ENCODE measurements around the gene PAQR5.

PAQR5 gene

GRCh38 chr15:69415381-69415780 is 116.7 kb downstream of the PAQR5 start:
- peak; percentile 12 for DNase-seq (ENCODE audit: low read depth)
- H3K4me3 ChIP-seq (ENCODE audit: low read depth, low read length), result peak overlapping the region; percentile 85
- TF ChIP-seq CTCF (IDR thresholded peaks at IDR 0.05; ENCODE audit: low read depth, low read length) (no peak), MYC (IDR thresholded peaks at IDR 0.05; ENCODE audit: low read depth, low read length) (no peak), MAX (IDR thresholded peaks at IDR 0.05; ENCODE audit: low read depth, low read length) (0 out of 2 replicates have a peak, but pooled peaks have one; percentile 13), POLR2A (IDR thresholded peaks at IDR 0.05; ENCODE audit: extremely low read depth, insufficient read length) (no peak)

DNA sequence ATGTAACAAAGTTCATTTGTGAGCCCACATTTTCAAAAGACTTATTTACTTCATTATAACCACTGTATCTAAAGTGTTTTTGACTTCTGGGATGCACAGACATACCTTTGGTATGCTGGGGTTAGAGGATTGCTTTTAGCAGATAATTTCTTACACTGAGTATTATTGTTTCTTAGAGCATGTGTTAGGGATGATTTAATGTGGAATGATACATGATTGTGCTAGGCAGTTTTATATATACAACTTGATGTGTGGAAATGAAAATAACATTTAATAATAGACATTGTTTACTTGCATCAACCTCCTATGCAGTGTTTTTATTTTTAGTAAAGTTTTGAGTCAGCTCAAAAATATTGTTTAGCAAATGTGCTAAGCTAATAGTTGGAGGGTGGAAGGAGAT is 118.9 kb downstream of the PAQR5 start:
- DNase-seq (ENCODE audit: low read depth), result no peak
- H3K4me3 ChIP-seq (ENCODE audit: low read depth, low read length), result no peak overlapping the region
- TF ChIP-seq MYC (IDR thresholded peaks at IDR 0.05; ENCODE audit: low read depth, low read length) (no peak), CTCF (IDR thresholded peaks at IDR 0.05; ENCODE audit: low read depth, low read length) (no peak), MAX (IDR thresholded peaks at IDR 0.05; ENCODE audit: low read depth, low read length) (no peak), POLR2A (IDR thresholded peaks at IDR 0.05; ENCODE audit: extremely low read depth, insufficient read length) (no peak)

GRCh38 chr15:69421498-69421897 is 122.8 kb downstream of the PAQR5 start:
- H3K4me3 ChIP-seq (ENCODE audit: low read depth, low read length), result no peak overlapping the region
- no peak for TF ChIP-seq MYC (IDR thresholded peaks at IDR 0.05; ENCODE audit: low read depth, low read length)
- no peak for TF ChIP-seq POLR2A (IDR thresholded peaks at IDR 0.05; ENCODE audit: extremely low read depth, insufficient read length)
- no peak for TF ChIP-seq CTCF (IDR thresholded peaks at IDR 0.05; ENCODE audit: low read depth, low read length)
- TF ChIP-seq MAX (IDR thresholded peaks at IDR 0.05; ENCODE audit: low read depth, low read length), result no peak
- no peak for DNase-seq (ENCODE audit: low read depth)

DNA sequence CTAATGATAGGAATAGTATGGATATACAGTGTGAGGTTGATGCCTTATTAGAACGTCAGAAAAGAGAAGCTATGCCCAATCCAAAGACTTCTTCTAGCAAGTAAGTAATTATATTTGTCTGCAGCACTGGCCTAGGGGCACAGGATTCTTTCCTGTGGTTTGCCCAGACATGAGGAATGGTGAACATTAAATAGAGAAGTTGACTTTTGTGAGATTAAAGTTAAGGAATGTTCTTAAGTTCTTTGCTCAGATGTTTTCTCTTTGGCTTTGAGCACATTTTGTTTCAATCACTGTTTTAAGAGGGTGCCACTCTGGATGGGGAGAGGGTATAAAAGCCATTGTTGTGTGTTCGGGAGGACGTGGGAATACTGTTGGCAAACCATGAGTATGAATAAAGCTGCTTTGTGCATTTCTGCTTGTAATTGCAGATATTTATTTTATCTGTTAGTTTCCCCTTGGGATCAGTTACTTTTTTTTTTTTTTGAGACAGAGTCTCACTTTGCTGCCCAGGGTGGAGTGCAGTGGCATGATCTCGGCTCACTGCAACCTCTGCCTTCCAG is 123.7 kb downstream of the PAQR5 start:
- no peak for DNase-seq (ENCODE audit: low read depth)
- TF ChIP-seq MAX (IDR thresholded peaks at IDR 0.05; ENCODE audit: low read depth, low read length) (no peak), CTCF (IDR thresholded peaks at IDR 0.05; ENCODE audit: low read depth, low read length) (no peak), POLR2A (IDR thresholded peaks at IDR 0.05; ENCODE audit: extremely low read depth, insufficient read length) (no peak), MYC (IDR thresholded peaks at IDR 0.05; ENCODE audit: low read depth, low read length) (no peak)
- no peak overlapping the region for H3K4me3 ChIP-seq (ENCODE audit: low read depth, low read length)

- no peak for TF ChIP-seq MYC (IDR thresholded peaks at IDR 0.05; ENCODE audit: low read depth, low read length)
- DNase-seq (ENCODE audit: low read depth), result no peak
- H3K4me3 ChIP-seq (ENCODE audit: low read depth, low read length), result no peak overlapping the region
These were observed 125.3 kb downstream of the PAQR5 start for GRCh38 chr15:69424001-69424400.

GRCh38 chr15:69424748-69425413 is 126.2 kb downstream of the PAQR5 start:
- H3K4me3 ChIP-seq (ENCODE audit: low read depth, low read length), result no peak overlapping the region
- no peak for DNase-seq (ENCODE audit: low read depth)
- no peak for TF ChIP-seq POLR2A (IDR thresholded peaks at IDR 0.05; ENCODE audit: extremely low read depth, insufficient read length)
- TF ChIP-seq MAX (IDR thresholded peaks at IDR 0.05; ENCODE audit: low read depth, low read length), result no peak
- no peak for TF ChIP-seq MYC (IDR thresholded peaks at IDR 0.05; ENCODE audit: low read depth, low read length)
- TF ChIP-seq CTCF (IDR thresholded peaks at IDR 0.05; ENCODE audit: low read depth, low read length), result no peak

Data from NB4 (cell line).